HepG2 (cell line): ENCODE data around the gene CTLA4. TPM values are rescaled to one million over a fixed set of nuclear protein-coding genes. Genes with fewer than 3 reads are reported as not detected.

Experiments
- ATAC-seq: fragments of 200-7000 bp; cut with Tn5 transposase; 3 replicates; pipeline ENCODE4 v1.9.1; 2020; ENCODE audit warnings: mild to moderate bottlenecking, moderate library complexity
- BruUV-seq: library from RNA; stranded (reverse); fragments of 400-500 nt; replicated peaks from 2 replicates; lab custom pipeline; 2021; lab: Mats Ljungman, UMichigan
- CTCF ChIA-PET: fragments of 300-600 bp; formaldehyde crosslinking; extraction: SDS; loops from one replicate; lab custom pipeline; 2021; ENCODE audit warnings: low total read pairs, inconsistent platforms, low intra/inter-chr PET ratio; lab: Yijun Ruan, JAX
- POLR2A ChIA-PET: fragments of 350-600 bp; sonication (Branson Sonifier 250); formaldehyde crosslinking; loops from one replicate; lab custom pipeline; 2020; ENCODE audit warnings: antibody characterized with exemption, inconsistent platforms; lab: Yijun Ruan, JAX
- DNase-seq: peaks from one replicate; pipeline ENCODE4 v3.0.0-alpha.2; 2015; ENCODE audit warnings: low spot score
- FAIRE-seq: peaks from 3 replicates; lab custom pipeline; 2011; peaks lifted over from hg19 to GRCh38; lab: Jason Lieb, UNC
- H2AFZ ChIP-seq: one replicate; pipeline ENCODE4 v1.6.1; 2011; ENCODE audit warnings: low read length, inconsistent platforms
- H3K27ac ChIP-seq: fragments of 300-600 bp; 3 replicates; pipeline ENCODE4 v1.8.0; 2011; ENCODE audit warnings: mixed run types, mild to moderate bottlenecking, mixed read lengths, low read length, inconsistent platforms; ENCODE audit not compliant: insufficient read depth; ENCODE audit errors: extremely low read length
- H3K27me3 ChIP-seq, 2 experiments: fragments of 200-600 bp in 1 of 2; 2 replicates in 1 of 2; 3 replicates in 1 of 2; pipeline versions ENCODE4 v1.6.0 to v1.8.0; 2011; ENCODE audit warnings: low read length in 2 of 2, mild to moderate bottlenecking in 2 of 2, moderate library complexity in 2 of 2, inconsistent platforms in 1 of 2; ENCODE audit not compliant: insufficient read depth in 2 of 2, control insufficient read depth in 1 of 2
- H3K36me3 ChIP-seq, 2 experiments: fragments of 200-600 bp in 1 of 2; replicated peaks in 1 of 2; 2 replicates in 1 of 2; 3 replicates in 1 of 2; pipeline versions ENCODE4 v1.5.1 to v1.8.0; 2011; ENCODE audit warnings: low read length in 2 of 2, inconsistent platforms in 1 of 2; ENCODE audit not compliant: insufficient read depth in 2 of 2, control insufficient read depth in 1 of 2
- H3K4me1 ChIP-seq: 2 replicates; pipeline ENCODE4 v1.5.1; 2012; ENCODE audit warnings: low read length, inconsistent platforms; ENCODE audit not compliant: insufficient read depth
- H3K4me2 ChIP-seq: 2 replicates; pipeline ENCODE4 v1.6.0; 2011; ENCODE audit warnings: low read depth, low read length, inconsistent platforms
- H3K4me3 ChIP-seq, 3 experiments: fragments of 200-600 bp in 1 of 3; sonication (generic), shearing (Covaris generic) in 1 of 3; replicated peaks in 1 of 3; 2 replicates each; pipeline ENCODE4 v1.5.1; 2011 to 2016; ENCODE audit warnings: low read length in 3 of 3, inconsistent platforms in 2 of 3, low read depth in 2 of 3, mild to moderate bottlenecking in 2 of 3, control low read depth in 1 of 3, mixed read lengths in 1 of 3; ENCODE audit not compliant: insufficient read depth in 1 of 3
- H3K79me2 ChIP-seq: one replicate; pipeline ENCODE4 v1.6.1; 2011; ENCODE audit warnings: low read length, inconsistent platforms; ENCODE audit not compliant: insufficient read depth
- H3K9ac ChIP-seq: 2 replicates; pipeline ENCODE4 v1.6.0; 2011; ENCODE audit warnings: mild to moderate bottlenecking, low read depth, low read length, inconsistent platforms; ENCODE audit not compliant: insufficient read depth
- H3K9me3 ChIP-seq: 2 replicates; pipeline ENCODE4 v1.5.1; 2012; ENCODE audit warnings: mild to moderate bottlenecking, low read length
- H4K20me1 ChIP-seq: 2 replicates; pipeline ENCODE4 v1.6.0; 2011; ENCODE audit warnings: inconsistent platforms, mild to moderate bottlenecking, low read length, moderate library complexity; ENCODE audit not compliant: insufficient read depth
- NR2C2 ChIP-seq: sonication (generic); formaldehyde crosslinking; IDR thresholded peaks from 2 replicates; pipeline ENCODE4 v1.4.0; 2020; ENCODE audit warnings: missing genetic modification reagents, mild to moderate bottlenecking, moderate library complexity, borderline replicate concordance
- PAWR ChIP-seq: sonication (generic); formaldehyde crosslinking; IDR thresholded peaks from 2 replicates; pipeline ENCODE4 v1.4.0; 2020; ENCODE audit warnings: missing genetic modification reagents, mild to moderate bottlenecking, borderline replicate concordance
- SNAI1 ChIP-seq: sonication (generic); formaldehyde crosslinking; IDR thresholded peaks from 2 replicates; pipeline ENCODE4 v1.5.0; 2020; ENCODE audit warnings: mild to moderate bottlenecking, missing genetic modification reagents, borderline replicate concordance
- STAG1 ChIP-seq: sonication (generic); formaldehyde crosslinking; IDR thresholded peaks from 2 replicates; pipeline ENCODE4 v1.4.0; 2020; ENCODE audit warnings: missing genetic modification reagents
- THYN1 ChIP-seq: sonication (generic); formaldehyde crosslinking; IDR thresholded peaks from 2 replicates; pipeline ENCODE4 v1.8.1; 2023; ENCODE audit warnings: low read depth, mild to moderate bottlenecking, moderate library complexity, missing genetic modification reagents, borderline replicate concordance
- ZFP41 ChIP-seq: sonication (generic); formaldehyde crosslinking; IDR thresholded peaks from 2 replicates; pipeline ENCODE4 v1.4.0; 2020; ENCODE audit warnings: mild to moderate bottlenecking, missing genetic modification reagents, borderline replicate concordance
- ZNF12 ChIP-seq: sonication (generic); formaldehyde crosslinking; IDR thresholded peaks from 2 replicates; pipeline ENCODE4 v1.5.0; 2020; ENCODE audit warnings: missing genetic modification reagents
- ZNF451 ChIP-seq: sonication (generic); formaldehyde crosslinking; IDR thresholded peaks from 2 replicates; pipeline ENCODE4 v1.5.0; 2020; ENCODE audit warnings: mild to moderate bottlenecking, missing genetic modification reagents
- ZNF747 ChIP-seq: sonication (generic); formaldehyde crosslinking; IDR thresholded peaks from 2 replicates; pipeline ENCODE4 v1.8.1; 2023; ENCODE audit warnings: missing genetic modification reagents, mild to moderate bottlenecking, borderline replicate concordance
- WGBS: methylation state at CpG from one replicate; pipeline ENCODE4 v1.1.6; 2017; ENCODE audit warnings: low lambda C conversion rate; 5-methylcytosine and 5-hydroxymethylcytosine counted together
- in situ Hi-C: cut with HindIII; loops from 2 replicates; pipeline ENCODE4 v1.10.0; 2017; ENCODE audit warnings: low pct_unique_long_range_greater_than_20kb; ENCODE audit not compliant: extremely low pct_ligation_motif_present
- intact Hi-C: fragments of 100-400 bp; cut with micrococcal nuclease; formaldehyde crosslinking; loops from one replicate; pipeline ENCODE4 v1.10.0; 2022; ENCODE audit not compliant: unreplicated experiment
- polyA plus RNA-seq, 8 experiments: library from polyadenylated mRNA; depleted of rRNA in 3 of 8; stranded (reverse) in 7 of 8; unstranded in 1 of 8; fragments of >200 nt; fragmentation: Illumina TruSeq in 4 of 8; extraction: Trizol in 4 of 8; gene quantifications; 2 replicates each; pipeline versions ENCODE4 v1.2.1 to v1.2.3, GENCODE V29; 2011 to 2016; ENCODE audit warnings: low read depth in 4 of 8, missing spikeins in 1 of 8, mixed read lengths in 1 of 8; ENCODE audit not compliant: insufficient read depth in 1 of 8
- total RNA-seq, 5 experiments: library from RNA; depleted of rRNA; stranded (reverse); fragments of >200 nt; fragmentation: Illumina TruSeq; extraction: Trizol; gene quantifications; 2 replicates each; pipeline ENCODE4 v1.2.3, GENCODE V29; 2016; ENCODE audit warnings: low read depth in 1 of 5
- TF ChIP-seq, protein P1 (sequence below): sonication (generic); formaldehyde crosslinking; IDR thresholded peaks from 2 replicates; pipeline ENCODE4 v1.5.0; 2020; ENCODE audit warnings: missing genetic modification reagents
- TF ChIP-seq, protein P2 (sequence below): sonication (generic); formaldehyde crosslinking; IDR thresholded peaks from 2 replicates; pipeline ENCODE4 v1.4.0; 2020; ENCODE audit warnings: mild to moderate bottlenecking, missing genetic modification reagents, borderline replicate concordance
- TF ChIP-seq, protein P3 (sequence below): IDR thresholded peaks from 2 replicates; pipeline ENCODE4 v1.6.1; 2016; ENCODE audit warnings: low read depth

CTLA4 gene
- total and polyA plus RNA-seq, 2 of the 13 experiments (the other 11 are each of a cell fraction or from before 2014, with no cell fraction given) = 0.16 TPM; not detected in 1

DNA sequence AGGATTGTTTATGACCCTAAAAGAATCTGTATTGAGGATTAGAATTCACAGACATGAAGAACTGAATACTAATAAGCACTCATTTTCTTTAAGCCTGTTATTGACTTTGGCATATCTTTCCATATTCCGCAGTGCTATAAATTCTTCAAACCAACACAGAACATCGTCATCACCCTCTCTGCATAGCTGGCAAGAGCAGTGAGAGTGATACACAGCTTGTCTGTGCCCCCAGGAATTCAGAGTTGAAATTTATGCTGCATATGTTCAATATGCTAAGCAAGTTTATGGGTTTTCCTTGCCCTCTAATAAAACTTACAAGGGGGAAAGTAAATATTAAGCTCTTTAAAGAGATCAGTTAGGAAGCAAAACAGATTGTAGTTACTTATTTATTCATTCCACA lies 32.7 kb downstream of the CTLA4 start:
- no peaks in the 10 kb centered on the region for H4K20me1 ChIP-seq
- intact Hi-C loops = loop anchor here (10.0 kb wide), 1 partner anchor 1065 kb away; no protein-coding TSS in a partner anchor
- no peaks in the 10 kb centered on the region; a peak in 1 of 5 replicates for H3K27me3 ChIP-seq
- no peaks in the 10 kb centered on the region for H3K79me2 ChIP-seq
- H3K9me3 ChIP-seq = peaks cover 17% of the 10 kb centered on the region
- no peaks in the 10 kb centered on the region for H3K36me3 ChIP-seq
- no peak overlapping the region for H3K4me2 ChIP-seq
- CTCF ChIA-PET = no interaction called here
- no peak for FAIRE-seq
- H3K27ac ChIP-seq = no peak overlapping the region
- no peaks in the 10 kb centered on the region for H3K4me1 ChIP-seq
- in situ Hi-C loops = loop anchor here (25.0 kb wide), 1 partner anchor 1063 kb away; no protein-coding TSS in a partner anchor
- 36% methylated on average over 2 of the region's 2 CpGs for WGBS
- no peak overlapping the region for H3K9ac ChIP-seq
- ATAC-seq = no peak
- no TSS peak for BruUV-seq
- DNase-seq = no peak
- POLR2A ChIA-PET = no interaction called here
- no peak overlapping the region for H3K4me3 ChIP-seq
- TF ChIP-seq NR2C2 = no peak
- TF ChIP-seq STAG1 (CRISPR knock-in tag) = no peak
- TF ChIP-seq, protein P1, sequence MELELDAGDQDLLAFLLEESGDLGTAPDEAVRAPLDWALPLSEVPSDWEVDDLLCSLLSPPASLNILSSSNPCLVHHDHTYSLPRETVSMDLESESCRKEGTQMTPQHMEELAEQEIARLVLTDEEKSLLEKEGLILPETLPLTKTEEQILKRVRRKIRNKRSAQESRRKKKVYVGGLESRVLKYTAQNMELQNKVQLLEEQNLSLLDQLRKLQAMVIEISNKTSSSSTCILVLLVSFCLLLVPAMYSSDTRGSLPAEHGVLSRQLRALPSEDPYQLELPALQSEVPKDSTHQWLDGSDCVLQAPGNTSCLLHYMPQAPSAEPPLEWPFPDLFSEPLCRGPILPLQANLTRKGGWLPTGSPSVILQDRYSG = no peak
- no peak for TF ChIP-seq SNAI1 (CRISPR knock-in tag)
- TF ChIP-seq, protein P2, sequence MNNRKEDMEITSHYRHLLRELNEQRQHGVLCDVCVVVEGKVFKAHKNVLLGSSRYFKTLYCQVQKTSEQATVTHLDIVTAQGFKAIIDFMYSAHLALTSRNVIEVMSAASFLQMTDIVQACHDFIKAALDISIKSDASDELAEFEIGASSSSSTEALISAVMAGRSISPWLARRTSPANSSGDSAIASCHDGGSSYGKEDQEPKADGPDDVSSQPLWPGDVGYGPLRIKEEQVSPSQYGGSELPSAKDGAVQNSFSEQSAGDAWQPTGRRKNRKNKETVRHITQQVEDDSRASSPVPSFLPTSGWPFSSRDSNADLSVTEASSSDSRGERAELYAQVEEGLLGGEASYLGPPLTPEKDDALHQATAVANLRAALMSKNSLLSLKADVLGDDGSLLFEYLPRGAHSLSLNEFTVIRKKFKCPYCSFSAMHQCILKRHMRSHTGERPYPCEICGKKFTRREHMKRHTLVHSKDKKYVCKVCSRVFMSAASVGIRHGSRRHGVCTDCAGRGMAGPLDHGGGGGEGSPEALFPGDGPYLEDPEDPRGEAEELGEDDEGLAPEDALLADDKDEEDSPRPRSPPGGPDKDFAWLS (CRISPR knock-in tag) = no peak
- TF ChIP-seq PAWR (CRISPR knock-in tag) = no peak
- no peak for TF ChIP-seq ZNF12 (CRISPR knock-in tag)
- no peak for TF ChIP-seq ZNF451
- TF ChIP-seq ZNF747 (CRISPR knock-in tag) = no peak
- TF ChIP-seq THYN1 (CRISPR knock-in tag) = no peak
- TF ChIP-seq ZFP41 (CRISPR knock-in tag) = no peak
- TF ChIP-seq, protein P3, sequence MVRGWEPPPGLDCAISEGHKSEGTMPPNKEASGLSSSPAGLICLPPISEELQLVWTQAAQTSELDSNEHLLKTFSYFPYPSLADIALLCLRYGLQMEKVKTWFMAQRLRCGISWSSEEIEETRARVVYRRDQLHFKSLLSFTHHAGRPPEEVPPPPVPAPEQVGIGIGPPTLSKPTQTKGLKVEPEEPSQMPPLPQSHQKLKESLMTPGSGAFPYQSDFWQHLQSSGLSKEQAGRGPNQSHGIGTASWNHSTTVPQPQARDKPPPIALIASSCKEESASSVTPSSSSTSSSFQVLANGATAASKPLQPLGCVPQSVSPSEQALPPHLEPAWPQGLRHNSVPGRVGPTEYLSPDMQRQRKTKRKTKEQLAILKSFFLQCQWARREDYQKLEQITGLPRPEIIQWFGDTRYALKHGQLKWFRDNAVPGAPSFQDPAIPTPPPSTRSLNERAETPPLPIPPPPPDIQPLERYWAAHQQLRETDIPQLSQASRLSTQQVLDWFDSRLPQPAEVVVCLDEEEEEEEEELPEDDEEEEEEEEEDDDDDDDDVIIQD (CRISPR knock-in tag) = no peak
- H2AFZ ChIP-seq = no peak overlapping the region
